ENCODE results near the gene ARHGAP5.

GRCh38 chr14:32200368-32201192, 123.5 kb downstream of the ARHGAP5 start:
- TF ChIP-seq CTCF (IDR thresholded peaks at IDR 0.05) (no peak), POLR2AphosphoS5 (IDR thresholded peaks at IDR 0.05; ENCODE audit: low read depth, low read length) (no peak)

All from Panc1 (cell line).